T-helper 2 cell (primary cell): ENCODE results near the gene MIER2.

Experiments used
- DNase-seq, 5 experiments: peaks; one replicate each; pipeline versions ENCODE4 v3.0.0 to v3.0.0-alpha.2; 2012 to 2022

The MIER2 gene

GRCh38 chr19:328025-328505, 16.5 kb downstream of the MIER2 start:
- DNase-seq: peak in 1 of 5 experiments; percentile 34

GRCh38 chr19:327291-328024, 17.1 kb downstream of the MIER2 start:
- DNase-seq: no peak

GRCh38 chr19:326871-327270, 17.7 kb downstream of the MIER2 start:
- DNase-seq: no peak

DNA sequence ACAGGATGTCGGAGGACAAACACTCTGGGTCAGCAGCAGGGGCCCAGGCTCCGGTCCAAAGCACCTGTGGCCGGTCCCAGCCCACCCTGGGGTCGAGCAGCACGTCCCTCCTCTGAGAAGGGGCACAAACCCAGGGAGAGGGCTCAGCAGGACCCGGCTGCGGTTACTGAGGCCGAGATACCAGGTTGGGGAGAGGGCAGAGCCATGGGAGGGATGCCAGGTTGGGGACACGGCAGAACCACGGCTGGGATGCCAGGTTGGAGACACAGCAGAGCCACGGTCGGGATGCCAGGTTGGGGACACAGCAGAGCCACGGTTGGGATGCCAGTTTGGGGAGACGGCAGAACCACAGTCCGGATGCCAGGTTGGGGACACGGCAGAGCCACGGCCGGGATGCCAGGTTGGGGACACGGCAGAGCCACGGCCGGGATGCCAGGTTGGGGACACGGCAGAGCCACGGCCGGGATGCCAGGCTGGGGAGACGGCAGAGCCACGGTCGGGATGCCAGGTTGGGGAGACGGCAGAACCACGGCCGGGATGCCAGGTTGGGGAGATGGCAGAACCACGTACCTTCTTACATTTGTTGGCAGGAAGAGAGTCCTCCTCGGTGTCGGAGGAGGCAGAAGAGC, 18.5 kb downstream of the MIER2 start:
- DNase-seq: no peak

DNA sequence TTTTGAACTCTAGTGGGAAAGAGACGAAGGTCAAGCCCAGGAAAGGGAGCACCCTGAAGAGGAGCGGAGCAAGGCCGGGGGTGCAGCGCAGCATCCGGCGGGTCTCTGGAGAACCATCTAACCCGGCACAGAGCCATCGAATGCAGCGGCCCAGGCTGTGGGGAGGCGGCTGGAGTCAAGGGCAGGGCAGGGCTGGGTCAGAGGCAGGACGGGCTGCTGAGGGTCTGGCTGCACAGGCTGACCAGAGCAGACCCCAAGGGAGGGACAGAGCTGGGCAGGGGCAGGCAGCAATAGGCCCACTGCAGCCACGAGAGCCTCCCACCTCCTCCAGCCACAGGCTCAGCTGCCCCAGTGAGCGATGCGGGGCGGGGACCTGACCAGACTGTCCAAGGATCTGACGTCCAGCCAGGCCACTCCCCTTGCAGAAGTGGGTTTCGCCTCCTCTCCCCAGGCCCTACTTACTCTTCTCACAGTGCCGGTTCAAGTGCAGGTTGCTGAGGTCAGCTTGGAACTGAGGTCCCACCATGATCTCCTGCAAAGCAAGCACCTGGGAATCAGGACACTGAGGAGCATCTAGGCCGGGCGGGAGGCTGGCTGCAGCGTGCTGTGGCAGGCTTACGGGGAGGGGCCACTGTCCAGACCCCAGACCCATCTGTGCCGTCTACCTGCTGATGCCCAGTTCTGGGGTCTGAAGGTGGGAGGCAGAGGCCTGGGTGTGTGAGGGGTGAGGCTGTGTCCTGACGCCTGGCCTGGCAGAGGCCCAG, 19.2 kb downstream of the MIER2 start:
- no peak for DNase-seq

DNA sequence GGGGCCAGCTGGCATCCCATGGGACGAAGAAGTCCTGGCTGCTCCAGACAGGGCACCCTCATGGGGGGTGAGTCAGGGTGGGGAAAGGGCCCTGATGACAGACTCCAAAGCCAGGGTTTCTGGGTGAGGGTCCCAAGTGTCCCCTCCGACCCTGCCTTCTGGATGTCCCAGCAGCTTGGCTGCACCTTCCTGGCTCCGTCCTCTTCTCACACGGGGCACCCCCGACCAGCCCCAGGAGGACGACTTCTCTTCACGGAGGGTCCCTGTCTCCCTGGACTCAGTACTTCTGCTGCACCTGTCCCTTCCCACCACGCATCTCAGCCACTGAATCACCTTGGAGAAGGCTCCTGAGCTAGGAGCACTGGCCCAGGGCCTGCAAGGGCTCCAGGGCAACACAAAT, 19.9 kb downstream of the MIER2 start:
- DNase-seq: no peak

GRCh38 chr19:322616-323015, 22.0 kb downstream of the MIER2 start:
- no peak for DNase-seq

DNA sequence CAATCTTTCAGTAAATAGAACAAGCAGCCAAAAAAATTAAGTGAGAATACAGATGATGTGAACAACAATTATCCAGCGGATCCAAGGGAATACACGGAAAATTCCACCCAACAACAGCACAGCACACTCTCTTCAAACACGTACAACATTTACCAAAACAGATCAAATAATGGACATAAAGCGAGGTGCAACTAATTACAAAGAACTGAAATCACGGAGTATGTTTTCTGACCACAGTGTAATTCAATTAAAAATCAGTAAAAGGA, 26.2 kb downstream of the MIER2 start:
- DNase-seq: no peak

- no peak for DNase-seq
These were observed 26.7 kb downstream of the MIER2 start for GRCh38 chr19:317710-318508.

GRCh38 chr19:315811-316210, 28.8 kb downstream of the MIER2 start:
- no peak for DNase-seq

- DNase-seq: no peak
These were observed 30.4 kb downstream of the MIER2 start for GRCh38 chr19:313988-314815.

GRCh38 chr19:313169-313987, 31.2 kb downstream of the MIER2 start:
- no peak for DNase-seq

DNA sequence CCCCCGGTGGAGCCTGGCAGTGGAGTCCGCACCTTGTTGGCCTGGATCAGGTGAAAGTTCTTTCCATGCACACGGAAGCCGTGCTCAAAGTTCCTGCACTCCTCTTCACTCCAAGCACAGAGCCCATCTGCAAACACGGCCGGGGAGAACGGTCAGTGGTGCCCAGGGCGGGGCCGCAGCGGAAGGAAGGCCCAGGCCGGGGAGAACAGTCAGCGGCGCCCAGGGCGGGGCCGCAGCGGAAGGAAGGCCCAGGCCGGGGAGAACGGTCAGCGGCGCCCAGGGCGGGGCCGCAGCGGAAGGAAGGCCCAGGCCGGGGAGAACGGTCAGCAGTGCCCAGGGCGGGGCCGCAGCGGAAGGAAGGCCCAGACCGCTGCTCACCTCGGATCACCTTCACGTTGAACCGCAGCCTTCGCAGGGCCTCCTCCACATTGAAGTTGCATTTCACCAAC, 32.8 kb downstream of the MIER2 start:
- DNase-seq: no peak

GRCh38 chr19:310781-311496, 33.7 kb downstream of the MIER2 start:
- DNase-seq: no peak

DNA sequence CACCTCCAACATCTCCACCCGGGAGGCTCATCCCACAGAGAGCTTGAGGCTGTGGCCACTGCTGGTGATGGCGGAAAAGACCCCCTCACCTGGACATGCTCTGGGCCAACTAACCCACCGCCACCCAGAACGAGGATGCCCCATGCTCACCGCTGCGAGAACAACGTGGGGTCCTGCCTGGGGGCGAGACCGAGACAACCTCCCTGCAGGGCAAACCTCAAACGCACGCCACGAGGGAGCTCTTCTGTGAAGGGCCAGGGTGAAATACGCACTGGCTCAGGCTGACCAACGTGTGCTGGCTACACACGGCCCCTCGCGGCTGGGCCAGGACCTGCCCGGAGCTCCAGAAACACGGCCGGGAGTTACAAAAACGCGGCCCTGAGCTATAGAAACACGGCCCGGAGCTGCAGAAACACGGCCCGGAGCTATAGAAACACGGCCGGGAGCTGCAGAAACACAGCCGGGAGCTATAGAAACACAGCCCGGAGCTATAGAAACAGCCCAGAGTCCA, 34.4 kb downstream of the MIER2 start:
- DNase-seq: no peak

DNA sequence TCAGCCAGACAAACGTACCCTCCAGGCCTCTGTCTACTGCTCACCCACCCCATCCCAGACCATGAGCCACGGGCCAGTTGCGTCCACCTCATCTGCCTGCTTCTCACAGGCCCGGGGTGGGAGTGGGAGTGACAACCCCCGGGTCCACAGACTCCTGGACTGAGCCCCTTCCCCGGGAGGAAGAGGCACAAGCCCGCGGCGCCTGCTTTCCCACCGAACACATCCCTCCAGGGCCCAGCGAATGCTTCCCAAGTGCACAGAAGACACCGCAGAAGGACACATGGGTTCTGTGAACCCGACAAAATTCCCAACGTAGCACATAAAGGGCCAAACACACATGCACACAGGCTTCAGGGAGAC, 35.4 kb downstream of the MIER2 start:
- DNase-seq: no peak

GRCh38 chr19:308471-309205, 36.0 kb downstream of the MIER2 start:
- DNase-seq: no peak

DNA sequence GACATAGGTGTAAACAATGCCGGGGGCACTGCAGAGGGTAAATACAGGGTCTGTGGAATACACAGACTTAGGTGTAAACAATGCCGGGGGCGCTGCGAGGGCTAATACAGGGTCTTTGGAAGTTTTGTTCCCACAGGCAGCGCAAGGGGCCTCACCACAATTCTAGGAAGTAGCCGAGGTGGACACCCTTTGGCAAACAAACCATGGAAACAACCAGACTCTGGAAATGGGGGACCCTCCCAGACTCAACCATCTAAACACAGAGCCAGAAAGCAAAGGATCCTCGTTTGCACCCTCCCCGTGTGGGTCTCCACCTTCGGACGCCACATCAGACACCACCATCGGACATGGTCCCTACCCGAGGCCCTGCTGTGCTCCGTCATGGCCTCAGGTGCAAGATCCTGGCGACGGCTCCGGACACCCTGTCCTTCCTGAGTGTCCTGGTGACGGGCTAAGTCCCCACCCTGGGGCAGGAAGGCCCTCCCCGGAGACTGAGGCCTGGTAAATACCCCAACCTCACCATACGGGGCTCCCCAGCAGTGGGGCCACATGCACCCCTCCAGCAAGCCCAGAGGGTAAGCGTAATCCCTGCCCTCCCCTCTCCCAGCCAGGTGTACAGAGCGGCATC, 36.7 kb downstream of the MIER2 start:
- DNase-seq: no peak

- no peak for DNase-seq
These were observed 37.5 kb downstream of the MIER2 start for GRCh38 chr19:307111-307531.
